Pancreas (tissue), 10 donors: ENCODE results near the gene DENND5B. TPM values are rescaled to one million over a fixed set of nuclear protein-coding genes. Genes with fewer than 3 reads are reported as not detected.
A peak's percentile ranks its signal among the peaks of the same experiment; 100 is the strongest.
"Not testable (repeated sequence)": the region's sequence is repeated elsewhere in the genome, so short reads cannot be mapped to it uniquely, and the experiment has no call there.

ENCODE experiments used
- ATAC-seq, 4 donors: fragments of 200-7000 bp; cut with Tn5 transposase; one replicate each; pipeline versions ENCODE4 v1.8.0 to v1.9.1; 2020; ENCODE audit warnings: mild to moderate bottlenecking in 4 of 4, moderate library complexity in 4 of 4
- DNase-seq, 6 donors: peaks; one replicate each; pipeline ENCODE4 v3.0.0-alpha.2; 2020
- FAIRE-seq: peaks from 2 replicates; lab custom pipeline; 2012; peaks lifted over from hg19 to GRCh38; lab: Jason Lieb, UNC
- H3K27ac ChIP-seq, 4 donors: fragments of 200-600 bp; sonication (generic); 1 replicate in 3 of 4; 2 replicates in 1 of 4; pipeline versions ENCODE4 v1.5.0 to v1.8.0; 2020
- H3K27me3 ChIP-seq, 4 donors: fragments of 200-600 bp; one replicate each; pipeline ENCODE4 v1.8.0; 2021
- H3K36me3 ChIP-seq, 3 donors: fragments of 200-600 bp; sonication (generic) in 1 of 3; one replicate each; pipeline versions ENCODE4 v1.5.0 to v1.8.0; 2020 to 2021
- H3K4me1 ChIP-seq, 3 donors: fragments of 200-600 bp; one replicate each; pipeline ENCODE4 v1.8.0; 2021
- H3K4me3 ChIP-seq, 4 donors: fragments of 200-600 bp; sonication (generic) in 2 of 4; one replicate each; pipeline versions ENCODE4 v1.5.0 to v1.8.0; 2020 to 2021
- H3K9me3 ChIP-seq, 4 donors: fragments of 200-600 bp; one replicate each; pipeline ENCODE4 v1.8.0; 2021
- CTCF ChIP-seq, 4 donors: fragments of 200-600 bp; sonication (generic) in 3 of 4; IDR thresholded peaks; one replicate each; pipeline versions ENCODE4 v1.5.0 to v1.8.0; 2021; ENCODE audit warnings: antibody characterized with exemption in 4 of 4
- WGBS, 2 donors: extraction: QIAGEN DNeasy Blood & Tissue Kit; methylation state at CpG; one replicate each; pipeline ENCODE4 v1.1.7; 2013; 5-methylcytosine and 5-hydroxymethylcytosine counted together
- intact Hi-C, 3 donors: fragments of 100-400 bp; cut with DNase I; formaldehyde crosslinking; loops; one replicate each; pipeline versions ENCODE4 v1.11.1 to v1.14.2; 2022
- polyA plus RNA-seq, 2 donors: library from polyadenylated mRNA; stranded (reverse); fragments of 200-250 nt; gene quantifications; one replicate each; pipeline ENCODE4 v1.2.3, GENCODE V29; 2013
- total RNA-seq, 6 donors: library from RNA; stranded (reverse); fragmentation: NEBNext Ultra II Directional in 4 of 6; extraction: Animal tissue kit (Norgen Biotek cat#: 25700) in 4 of 6; gene quantifications; one replicate each; pipeline versions ENCODE4 v1.2.1 to v1.2.4, GENCODE V29; 2021 to 2023
- donor health status: healthy with polysubstance abuse.
- donor health status: DM: no; HTN: no; CAD: no; lungs with moderate emphysema.
- donor health status: DM: no; HTN: no; CAD: no.
- donor health status: control.
- donor health status: control.
- donor health status: Bipolar disorder and iron deficiency.
- donor health status: DM: yes; HTN: yes; CAD: no.
- donor health status: DM: no; HTN: no; CAD: no.
- donor health status: DM: no; HTN: no; CAD: no.
- donor health status: DM: yes; HTN: yes; CAD: no.

DENND5B gene
- total and polyA plus RNA-seq, 8 donors = 2.4 to 11.3 (median 6.9) TPM

GRCh38 chr12:31477687-31478086 lies 113.2 kb downstream of the DENND5B start:
- no peak for ATAC-seq
- H3K4me1 ChIP-seq = peaks cover 0 to 12% (median 5%) of the 10 kb centered on the region in 3 donors
- intact Hi-C loops = no loop called here
- H3K27me3 ChIP-seq = no peaks in the 10 kb centered on the region
- no peak for FAIRE-seq
- no peak overlapping the region for H3K4me3 ChIP-seq
- H3K27ac ChIP-seq = no peak overlapping the region
- DNase-seq = no peak
- no peaks in the 10 kb centered on the region for H3K36me3 ChIP-seq
- TF ChIP-seq CTCF (IDR thresholded peaks at IDR 0.05) = no peak
- H3K9me3 ChIP-seq = no peaks in the 10 kb centered on the region

- ATAC-seq = no peak
- FAIRE-seq = no peak
- intact Hi-C loops = no loop called here
- H3K27me3 ChIP-seq = no peaks in the 10 kb centered on the region
- no peaks in the 10 kb centered on the region for H3K9me3 ChIP-seq
- H3K4me1 ChIP-seq = peaks cover 0 to 12% (median 5%) of the 10 kb centered on the region in 3 donors
- no peak for TF ChIP-seq CTCF (IDR thresholded peaks at IDR 0.05)
- DNase-seq = no peak
- H3K36me3 ChIP-seq = no peaks in the 10 kb centered on the region
- H3K27ac ChIP-seq = no peak overlapping the region
- WGBS, 2 donors = 89 to 91% methylated on average over 4 of the region's 4 CpGs
- H3K4me3 ChIP-seq = no peak overlapping the region
Measured at GRCh38 chr12:31476437-31476836, 114.5 kb downstream of the DENND5B start.

- H3K4me3 ChIP-seq, H3K9me3 ChIP-seq, H3K36me3 ChIP-seq, H3K27me3 ChIP-seq, intact Hi-C loops, DNase-seq, H3K27ac ChIP-seq, FAIRE-seq: not testable (repeated sequence)
- peaks cover 0 to 12% (median 5%) of the 10 kb centered on the region in 3 donors for H3K4me1 ChIP-seq
- peak in 1 of 4 donors; percentile 38 for ATAC-seq
- 85 to 86% methylated on average over 7 of the region's 7 CpGs for WGBS, 2 donors
Measured at GRCh38 chr12:31475610-31476009, 115.3 kb downstream of the DENND5B start.

- intact Hi-C loops = no loop called here
- no peak for TF ChIP-seq CTCF (IDR thresholded peaks at IDR 0.05)
- Histone ChIP-seq H3K4me3 (no peak overlapping the region), H3K27ac (no peak overlapping the region), H3K4me1 (peaks cover 0 to 12% (median 5%) of the 10 kb centered on the region in 3 donors), H3K27me3 (no peaks in the 10 kb centered on the region), H3K36me3 (no peaks in the 10 kb centered on the region), H3K9me3 (no peaks in the 10 kb centered on the region)
- ATAC-seq (peak in 3 of 4 donors; percentile 75 to 83 (median 80)), DNase-seq (no peak), FAIRE-seq (no peak)
- 12 to 17% methylated on average over 2 of the region's 2 CpGs for WGBS, 2 donors
Measured at GRCh38 chr12:31474751-31475150, 116.2 kb downstream of the DENND5B start.

GRCh38 chr12:31471823-31472222 lies 119.1 kb downstream of the DENND5B start:
- H3K36me3 ChIP-seq = no peaks in the 10 kb centered on the region
- DNase-seq (no peak), FAIRE-seq (no peak), ATAC-seq (no peak)
- H3K27ac ChIP-seq = no peak overlapping the region
- WGBS, 2 donors = 93 to 97% methylated on average over 7 of the region's 7 CpGs
- intact Hi-C loops = no loop called here
- H3K4me1 ChIP-seq = peaks cover 0 to 12% (median 5%) of the 10 kb centered on the region in 3 donors
- H3K4me3 ChIP-seq = no peak overlapping the region
- H3K27me3 ChIP-seq = no peaks in the 10 kb centered on the region
- H3K9me3 ChIP-seq = no peaks in the 10 kb centered on the region
- no peak for TF ChIP-seq CTCF (IDR thresholded peaks at IDR 0.05)
